ENCODE data around the gene TRAPPC5. TPM values are rescaled to one million over a fixed set of nuclear protein-coding genes. Genes with fewer than 3 reads are reported as not detected.
"Not testable (repeated sequence)": the region's sequence is repeated elsewhere in the genome, so short reads cannot be mapped to it uniquely, and the experiment has no call there.

Gene TRAPPC5
- total RNA-seq, 1 donor from 2014 or later: 142 TPM

DNA sequence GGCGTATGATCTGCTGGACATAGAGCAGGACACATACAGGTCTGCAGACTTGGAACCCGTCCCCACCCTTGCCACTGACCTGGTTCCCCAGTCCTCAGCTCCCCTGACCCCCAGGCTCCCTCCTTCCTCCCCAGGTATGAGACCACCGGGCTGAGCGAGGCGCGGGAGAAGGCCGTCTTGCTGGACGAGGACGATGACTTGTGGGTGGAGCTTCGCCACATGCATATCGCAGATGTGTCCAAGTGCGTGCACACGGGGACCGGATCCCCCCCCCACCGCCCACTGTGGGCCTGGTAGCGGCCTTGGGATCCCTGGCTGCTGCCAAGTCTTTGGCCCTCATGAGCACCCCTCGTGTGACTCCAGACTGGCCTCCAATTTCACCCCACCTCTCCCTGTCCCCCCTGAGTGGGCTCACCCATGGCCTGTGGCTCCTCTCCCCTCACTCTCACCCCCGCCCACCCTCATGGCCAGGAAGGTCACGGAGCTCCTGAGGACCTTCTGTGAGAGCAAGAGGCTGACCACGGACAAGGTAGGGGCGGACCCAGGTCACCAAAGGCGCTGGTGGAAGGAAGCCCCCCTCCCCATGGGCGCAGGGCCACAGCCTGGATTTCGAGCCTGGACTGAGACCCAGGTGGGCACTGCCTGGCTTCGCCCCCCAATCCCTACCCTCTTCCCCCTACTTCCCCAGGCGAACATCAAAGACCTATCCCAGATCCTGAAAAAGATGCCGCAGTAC, 38.2 kb upstream of the TRAPPC5 start:
- H3K36me3 Mint-ChIP-seq (ENCODE audit: unreplicated experiment): no peaks in the 10 kb centered on the region
- DNase-seq: no peak

DNA sequence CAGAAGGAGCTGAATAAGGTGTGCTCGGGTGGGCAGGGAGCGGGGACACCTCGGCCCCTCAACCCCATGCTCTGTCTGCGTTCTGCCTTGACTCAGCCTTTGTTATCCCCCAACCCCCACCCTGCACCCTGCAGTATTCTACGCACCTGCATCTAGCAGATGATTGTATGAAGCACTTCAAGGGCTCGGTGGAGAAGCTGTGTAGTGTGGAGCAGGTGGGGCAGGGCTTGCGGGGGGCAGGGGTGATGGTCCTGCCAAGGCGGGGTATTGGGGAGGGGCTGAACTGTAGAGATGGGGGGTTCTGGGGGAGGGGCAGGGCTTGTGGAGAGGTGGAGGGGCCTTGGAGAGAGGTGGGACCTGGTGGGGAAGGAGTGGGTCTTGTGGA, 37.6 kb upstream of the TRAPPC5 start:
- DNase-seq: no peak
- H3K27me3 Mint-ChIP-seq (ENCODE audit: unreplicated experiment): peaks cover 13% of the 10 kb centered on the region
- H3K4me1 Mint-ChIP-seq (ENCODE audit: low read depth, unreplicated experiment): peaks cover 14% of the 10 kb centered on the region
- no peaks in the 10 kb centered on the region for H3K36me3 Mint-ChIP-seq (ENCODE audit: unreplicated experiment)
- H3K4me3 Mint-ChIP-seq (ENCODE audit: unreplicated experiment): no peak overlapping the region
- no peak overlapping the region for H3K27ac Mint-ChIP-seq (ENCODE audit: unreplicated experiment)
- peaks cover 11% of the 10 kb centered on the region for H3K9me3 Mint-ChIP-seq (ENCODE audit: unreplicated experiment)
- TF ChIP-seq, protein P1, sequence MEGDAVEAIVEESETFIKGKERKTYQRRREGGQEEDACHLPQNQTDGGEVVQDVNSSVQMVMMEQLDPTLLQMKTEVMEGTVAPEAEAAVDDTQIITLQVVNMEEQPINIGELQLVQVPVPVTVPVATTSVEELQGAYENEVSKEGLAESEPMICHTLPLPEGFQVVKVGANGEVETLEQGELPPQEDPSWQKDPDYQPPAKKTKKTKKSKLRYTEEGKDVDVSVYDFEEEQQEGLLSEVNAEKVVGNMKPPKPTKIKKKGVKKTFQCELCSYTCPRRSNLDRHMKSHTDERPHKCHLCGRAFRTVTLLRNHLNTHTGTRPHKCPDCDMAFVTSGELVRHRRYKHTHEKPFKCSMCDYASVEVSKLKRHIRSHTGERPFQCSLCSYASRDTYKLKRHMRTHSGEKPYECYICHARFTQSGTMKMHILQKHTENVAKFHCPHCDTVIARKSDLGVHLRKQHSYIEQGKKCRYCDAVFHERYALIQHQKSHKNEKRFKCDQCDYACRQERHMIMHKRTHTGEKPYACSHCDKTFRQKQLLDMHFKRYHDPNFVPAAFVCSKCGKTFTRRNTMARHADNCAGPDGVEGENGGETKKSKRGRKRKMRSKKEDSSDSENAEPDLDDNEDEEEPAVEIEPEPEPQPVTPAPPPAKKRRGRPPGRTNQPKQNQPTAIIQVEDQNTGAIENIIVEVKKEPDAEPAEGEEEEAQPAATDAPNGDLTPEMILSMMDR (IDR thresholded peaks at IDR 0.05; ENCODE audit: partially characterized antibody, unreplicated experiment): no peak

More for the DNA sequence above, 38.2 kb upstream of the TRAPPC5 start:
- no peak overlapping the region for H3K4me3 Mint-ChIP-seq (ENCODE audit: unreplicated experiment)
- peaks cover 14% of the 10 kb centered on the region for H3K4me1 Mint-ChIP-seq (ENCODE audit: low read depth, unreplicated experiment)
- no peak overlapping the region for H3K27ac Mint-ChIP-seq (ENCODE audit: unreplicated experiment)
- H3K9me3 Mint-ChIP-seq (ENCODE audit: unreplicated experiment): peaks cover 12% of the 10 kb centered on the region
- H3K27me3 Mint-ChIP-seq (ENCODE audit: unreplicated experiment): peaks cover 13% of the 10 kb centered on the region
- TF ChIP-seq, protein P1 (IDR thresholded peaks at IDR 0.05; ENCODE audit: partially characterized antibody, unreplicated experiment): no peak

DNA sequence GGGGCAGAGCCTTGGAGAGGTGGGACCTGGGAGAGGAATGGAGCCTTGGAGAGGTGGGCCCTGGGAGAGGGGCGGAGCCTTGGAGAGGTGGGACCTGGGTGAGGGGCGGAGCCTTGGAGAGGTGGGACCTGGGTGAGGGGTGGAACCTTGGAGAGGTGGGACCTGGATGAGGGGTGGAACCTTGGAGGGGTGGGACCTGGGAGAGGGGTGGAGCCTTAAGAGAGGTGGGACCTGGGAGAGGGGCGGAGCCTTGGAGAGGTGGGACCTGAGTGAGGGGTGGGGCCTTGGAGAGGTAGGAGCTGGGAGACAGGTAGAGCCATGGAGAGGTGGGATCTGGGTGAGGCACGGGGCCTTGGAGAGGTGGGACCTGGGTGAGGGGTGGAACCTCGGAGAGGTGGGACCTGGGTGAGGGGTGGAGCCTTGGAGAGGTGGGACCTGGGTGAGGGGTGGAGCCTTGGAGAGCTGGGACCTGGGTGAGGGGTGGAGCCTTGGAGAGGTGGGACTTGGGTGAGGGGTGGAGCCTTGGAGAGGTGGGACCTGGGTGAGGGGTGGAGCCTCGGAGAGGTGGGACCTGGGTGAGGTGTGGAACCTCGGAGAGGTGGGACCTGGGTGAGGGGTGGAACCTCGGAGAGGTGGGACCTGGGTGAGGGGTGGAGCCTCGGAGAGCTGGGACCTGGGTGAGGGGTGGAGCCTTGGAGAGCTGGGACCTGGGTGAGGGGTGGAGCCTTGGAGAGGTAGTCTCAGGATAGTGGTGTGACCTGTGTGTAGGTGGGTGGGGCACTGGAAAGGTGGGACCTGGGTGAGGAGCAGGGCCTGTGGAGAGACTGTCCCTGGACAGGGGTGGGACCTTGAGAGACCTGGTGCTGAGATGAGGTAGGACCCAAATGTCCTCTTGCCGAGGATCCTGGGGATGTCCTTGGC, 36.7 kb upstream of the TRAPPC5 start:
- H3K9me3 Mint-ChIP-seq (ENCODE audit: unreplicated experiment); DNase-seq; H3K27ac Mint-ChIP-seq (ENCODE audit: unreplicated experiment); H3K36me3 Mint-ChIP-seq (ENCODE audit: unreplicated experiment); H3K4me3 Mint-ChIP-seq (ENCODE audit: unreplicated experiment): not testable (repeated sequence)
- Mint-ChIP-seq H3K27me3 (ENCODE audit: unreplicated experiment) (peaks cover 10% of the 10 kb centered on the region), H3K4me1 (ENCODE audit: low read depth, unreplicated experiment) (peaks cover 13% of the 10 kb centered on the region)

DNA sequence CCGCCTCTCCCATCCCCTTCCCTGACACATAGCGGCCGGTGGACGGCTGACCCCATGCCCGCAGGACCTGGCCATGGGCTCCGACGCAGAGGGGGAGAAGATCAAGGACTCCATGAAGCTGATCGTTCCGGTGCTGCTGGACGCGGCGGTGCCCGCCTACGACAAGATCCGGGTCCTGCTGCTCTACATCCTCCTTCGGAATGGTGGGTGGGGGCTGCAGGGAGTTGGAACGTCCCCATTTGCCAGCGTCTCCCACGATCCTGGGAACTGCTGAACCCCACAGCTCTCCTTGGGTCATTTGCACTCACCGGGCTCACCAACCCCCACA, 36.1 kb upstream of the TRAPPC5 start:
- Mint-ChIP-seq H3K4me1 (ENCODE audit: low read depth, unreplicated experiment) (peaks cover 10% of the 10 kb centered on the region), H3K27ac (ENCODE audit: unreplicated experiment) (no peak overlapping the region), H3K36me3 (ENCODE audit: unreplicated experiment) (no peaks in the 10 kb centered on the region), H3K4me3 (ENCODE audit: unreplicated experiment) (no peak overlapping the region), H3K27me3 (ENCODE audit: unreplicated experiment) (peaks cover 8% of the 10 kb centered on the region), H3K9me3 (ENCODE audit: unreplicated experiment) (peaks cover 5% of the 10 kb centered on the region)
- TF ChIP-seq, protein P1 (IDR thresholded peaks at IDR 0.05; ENCODE audit: partially characterized antibody, unreplicated experiment): no peak
- DNase-seq: no peak

DNA sequence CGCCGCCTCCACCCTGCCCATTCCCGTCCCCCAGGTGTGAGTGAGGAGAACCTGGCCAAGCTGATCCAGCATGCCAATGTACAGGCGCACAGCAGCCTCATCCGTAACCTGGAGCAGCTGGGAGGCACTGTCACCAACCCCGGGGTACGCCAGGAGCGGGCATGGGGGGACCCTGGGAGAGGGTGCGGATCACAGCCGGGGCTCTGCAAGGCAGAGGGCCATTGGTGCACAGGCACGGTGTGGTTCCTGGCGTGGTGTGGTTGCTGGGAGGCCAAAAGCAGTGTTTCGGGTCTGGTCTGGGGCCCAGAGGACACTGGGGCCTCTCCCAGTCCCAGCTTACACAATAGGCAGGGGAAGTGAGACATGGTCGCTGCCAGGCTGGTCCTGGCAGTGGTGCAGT, 35.5 kb upstream of the TRAPPC5 start:
- DNase-seq: no peak
- Mint-ChIP-seq H3K27me3 (ENCODE audit: unreplicated experiment) (peaks cover 4% of the 10 kb centered on the region), H3K36me3 (ENCODE audit: unreplicated experiment) (no peaks in the 10 kb centered on the region), H3K4me3 (ENCODE audit: unreplicated experiment) (no peak overlapping the region), H3K4me1 (ENCODE audit: low read depth, unreplicated experiment) (peaks cover 6% of the 10 kb centered on the region), H3K9me3 (ENCODE audit: unreplicated experiment) (no peaks in the 10 kb centered on the region), H3K27ac (ENCODE audit: unreplicated experiment) (no peak overlapping the region)
- TF ChIP-seq, protein P1 (IDR thresholded peaks at IDR 0.05; ENCODE audit: partially characterized antibody, unreplicated experiment): no peak
